Large intestine (tissue), 3 donors: ENCODE data around the gene PLCB1. TPM values are rescaled to one million over a fixed set of nuclear protein-coding genes. Genes with fewer than 3 reads are reported as not detected.
"Not testable (repeated sequence)": the region's sequence is repeated elsewhere in the genome, so short reads cannot be mapped to it uniquely, and the experiment has no call there.

ENCODE experiments used
- DNase-seq, 2 donors: peaks; one replicate each; pipeline versions ENCODE4 v3.0.0 to v3.0.0-alpha.2; 2013
- H3K27ac ChIP-seq: one replicate; pipeline ENCODE4 v1.5.1; 2013; ENCODE audit warnings: low read length
- H3K27me3 ChIP-seq: 2 replicates; pipeline ENCODE4 v1.6.1; 2013; ENCODE audit warnings: low read length; ENCODE audit not compliant: control insufficient read depth, insufficient read depth
- H3K36me3 ChIP-seq: 2 replicates; pipeline ENCODE4 v1.6.1; 2013; ENCODE audit warnings: low read length; ENCODE audit not compliant: control insufficient read depth, insufficient read depth
- H3K4me1 ChIP-seq: one replicate; pipeline ENCODE4 v1.6.1; 2013; ENCODE audit warnings: low read length; ENCODE audit not compliant: control insufficient read depth, insufficient read depth
- H3K4me3 ChIP-seq: one replicate; pipeline ENCODE4 v1.5.1; 2013; ENCODE audit warnings: low read length
- H3K9me3 ChIP-seq: one replicate; pipeline ENCODE4 v1.6.1; 2013; ENCODE audit warnings: mild to moderate bottlenecking, low read depth, low read length, moderate library complexity; ENCODE audit not compliant: control insufficient read depth
- WGBS: methylation state at CpG from one replicate; pipeline ENCODE4 v1.1.5; 2013; ENCODE audit warnings: low lambda C conversion rate; ENCODE audit not compliant: insufficient coverage; 5-methylcytosine and 5-hydroxymethylcytosine counted together
- polyA plus RNA-seq: library from polyadenylated mRNA; unstranded; fragments of 120-200 nt; gene quantifications from one replicate; pipeline ENCODE4 v1.2.1, GENCODE V29; 2013

The PLCB1 gene
- polyA plus RNA-seq, 1 donor, result 7.4 TPM

GRCh38 chr20:8331740-8332412 is 199.8 kb downstream of the PLCB1 start:
- H3K27ac ChIP-seq, result no peak overlapping the region
- DNase-seq, result no peak
- no peak overlapping the region for H3K4me3 ChIP-seq
- H3K4me1 ChIP-seq, result no peaks in the 10 kb centered on the region
- no peaks in the 10 kb centered on the region for H3K9me3 ChIP-seq
- WGBS, result no CpG with 5 or more reads among the region's 6 CpGs
- no peaks in the 10 kb centered on the region for H3K27me3 ChIP-seq
- no peaks in the 10 kb centered on the region for H3K36me3 ChIP-seq

- WGBS, result 100% methylated on average over 1 of the region's 2 CpGs
- Histone ChIP-seq H3K36me3 (no peaks in the 10 kb centered on the region), H3K9me3 (no peaks in the 10 kb centered on the region), H3K4me1 (no peaks in the 10 kb centered on the region), H3K4me3 (no peak overlapping the region), H3K27me3 (no peaks in the 10 kb centered on the region), H3K27ac (no peak overlapping the region)
- no peak for DNase-seq
These were observed 202.6 kb downstream of the PLCB1 start for GRCh38 chr20:8334641-8335040.

- Histone ChIP-seq H3K9me3 (no peaks in the 10 kb centered on the region), H3K27ac (no peak overlapping the region)
- WGBS, result no CpG with 5 or more reads among the region's 1 CpG
These were observed 203.0 kb downstream of the PLCB1 start for GRCh38 chr20:8335059-8335458.

GRCh38 chr20:8335495-8336195 is 203.6 kb downstream of the PLCB1 start:
- Histone ChIP-seq H3K9me3 (no peaks in the 10 kb centered on the region), H3K27ac (no peak overlapping the region), H3K4me3 (no peak overlapping the region), H3K4me1 (no peaks in the 10 kb centered on the region), H3K27me3 (no peaks in the 10 kb centered on the region), H3K36me3 (no peaks in the 10 kb centered on the region)
- 100% methylated on average over 3 of the region's 7 CpGs for WGBS
- no peak for DNase-seq

More at GRCh38 chr20:8335059-8335458, 203.0 kb downstream of the PLCB1 start:
- DNase-seq, result no peak
- no peaks in the 10 kb centered on the region for H3K27me3 ChIP-seq
- no peak overlapping the region for H3K4me3 ChIP-seq
- no peaks in the 10 kb centered on the region for H3K36me3 ChIP-seq
- H3K4me1 ChIP-seq, result no peaks in the 10 kb centered on the region

- Histone ChIP-seq H3K4me3 (no peak overlapping the region), H3K9me3 (no peaks in the 10 kb centered on the region), H3K4me1 (peaks cover 2% of the 10 kb centered on the region), H3K27ac (no peak overlapping the region), H3K36me3 (no peaks in the 10 kb centered on the region), H3K27me3 (no peaks in the 10 kb centered on the region)
- 100% methylated on average over 1 of the region's 3 CpGs for WGBS
- DNase-seq, result no peak
These were observed 207.3 kb downstream of the PLCB1 start for GRCh38 chr20:8339349-8339748.

GRCh38 chr20:8342391-8342790 is 210.3 kb downstream of the PLCB1 start:
- WGBS, result no CpG with 5 or more reads among the region's 3 CpGs
- H3K36me3 ChIP-seq, result no peaks in the 10 kb centered on the region
- peak; percentile 11 to 59 for DNase-seq
- H3K4me3 ChIP-seq, result no peak overlapping the region
- H3K27me3 ChIP-seq, result no peaks in the 10 kb centered on the region
- H3K4me1 ChIP-seq, result peaks cover 2% of the 10 kb centered on the region
- no peak overlapping the region for H3K27ac ChIP-seq
- H3K9me3 ChIP-seq, result no peaks in the 10 kb centered on the region

GRCh38 chr20:8344106-8344505 is 212.0 kb downstream of the PLCB1 start:
- Histone ChIP-seq H3K4me1 (peaks cover 2% of the 10 kb centered on the region), H3K27ac (no peak overlapping the region), H3K27me3 (no peaks in the 10 kb centered on the region), H3K9me3 (no peaks in the 10 kb centered on the region), H3K36me3 (no peaks in the 10 kb centered on the region), H3K4me3 (no peak overlapping the region)
- no CpG with 5 or more reads among the region's 3 CpGs for WGBS
- no peak for DNase-seq

GRCh38 chr20:8344631-8345030 is 212.6 kb downstream of the PLCB1 start:
- H3K9me3 ChIP-seq, result no peaks in the 10 kb centered on the region
- peaks cover 2% of the 10 kb centered on the region for H3K4me1 ChIP-seq
- no peak for DNase-seq
- no peak overlapping the region for H3K4me3 ChIP-seq
- no peaks in the 10 kb centered on the region for H3K27me3 ChIP-seq
- WGBS, result 94% methylated on average over 3 of the region's 5 CpGs
- no peaks in the 10 kb centered on the region for H3K36me3 ChIP-seq
- H3K27ac ChIP-seq, result no peak overlapping the region

GRCh38 chr20:8346700-8347270 is 214.7 kb downstream of the PLCB1 start:
- Histone ChIP-seq H3K36me3 (no peaks in the 10 kb centered on the region), H3K27me3 (no peaks in the 10 kb centered on the region), H3K4me1 (peaks cover 2% of the 10 kb centered on the region), H3K9me3 (no peaks in the 10 kb centered on the region), H3K27ac (no peak overlapping the region), H3K4me3 (no peak overlapping the region)
- WGBS, result no CpG with 5 or more reads among the region's 1 CpG
- no peak for DNase-seq

GRCh38 chr20:8350225-8350624 is 218.2 kb downstream of the PLCB1 start:
- not testable (repeated sequence) for H3K36me3 ChIP-seq
- WGBS, result no CpG with 5 or more reads among the region's 2 CpGs

More at GRCh38 chr20:8350225-8350624, 218.2 kb downstream of the PLCB1 start:
- not testable (repeated sequence) for H3K27ac ChIP-seq, H3K9me3 ChIP-seq, DNase-seq, H3K4me3 ChIP-seq, H3K27me3 ChIP-seq, H3K4me1 ChIP-seq
